Heart left ventricle (tissue), 13 donors: ENCODE measurements around the gene NEK10.

Experiments used
- POLR2A ChIP-seq, 2 donors: fragments of 450-650 bp; IDR thresholded peaks; one replicate each; pipeline ENCODE4 v1.6.1; 2017; ENCODE audit warnings: antibody characterized with exemption in 2 of 2, mild to moderate bottlenecking in 2 of 2, moderate library complexity in 2 of 2
- TF ChIP-seq, protein P1 (sequence below), 12 donors: fragments of 200-600 bp; sonication (generic) in 4 of 12; IDR thresholded peaks; one replicate each; pipeline versions ENCODE4 v1.5.0 to v1.8.0; 2018 to 2022; ENCODE audit warnings: antibody characterized with exemption in 12 of 12, mild to moderate bottlenecking in 5 of 12
- donor health status: ischemic (EF 13 %, LVEDD 7.1; RV severe dilation, severe dysfunction).
- donor health status: DM: no; HTN: yes; CAD: no.
- donor health status: DM: no; HTN: no; CAD: no.
- donor health status: ischemic (EF 25% LVEDD 6.9; RV normal size, moderate dysfunction).
- donor health status: ischemic (EF 25% LVEDD 5.7; RV mildly dilated, moderate dysfunction).
- donor health status: ischemic (EF 35%, LVEDD 5.7; RV mildly dilated, moderate dysfunction).
- donor health status: nonischemic (EF 11% LVEDD 7.7; RV severe dilation, severe dysfunction).
- donor health status: DM: yes; HTN: yes; CAD: no.
- donor health status: PGD.
- donor health status: ischemic (EF 29% LVEDD 5.4; RV normal size, mild dysfunction).
- donor health status: nonischemic (EF 23%, LVEDD 6.1; RV moderate dilation, normal function).

DNA sequence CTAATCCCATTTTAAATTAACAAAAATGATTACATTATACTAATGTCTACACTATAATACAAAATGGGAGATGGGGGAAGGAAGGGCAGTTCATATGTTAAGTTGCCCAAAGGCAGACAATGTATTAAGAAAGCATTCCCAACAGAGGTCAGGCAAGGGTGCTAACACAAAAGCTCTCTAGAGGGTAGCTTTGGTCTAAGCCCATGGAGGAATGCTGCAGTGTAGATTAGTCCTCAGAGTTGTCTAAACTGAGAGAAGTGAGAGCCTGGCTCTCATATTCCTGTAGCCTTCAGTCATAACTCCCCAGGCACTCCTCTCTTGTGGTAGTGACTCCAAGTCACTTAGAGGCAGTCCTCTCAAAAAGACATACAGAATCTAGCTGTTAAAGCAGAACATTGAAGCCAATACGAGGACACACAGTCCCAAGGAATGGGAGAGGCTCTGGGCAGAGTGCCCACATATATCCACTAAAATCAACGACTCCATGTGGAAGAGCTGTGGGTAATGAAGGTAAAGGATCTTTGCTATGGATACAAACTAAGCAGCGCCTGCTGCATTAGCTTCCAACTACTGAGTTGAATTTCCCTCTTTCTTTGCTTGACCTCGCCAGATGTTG is 14.5 kb downstream of the NEK10 start:
- TF ChIP-seq, protein P1, sequence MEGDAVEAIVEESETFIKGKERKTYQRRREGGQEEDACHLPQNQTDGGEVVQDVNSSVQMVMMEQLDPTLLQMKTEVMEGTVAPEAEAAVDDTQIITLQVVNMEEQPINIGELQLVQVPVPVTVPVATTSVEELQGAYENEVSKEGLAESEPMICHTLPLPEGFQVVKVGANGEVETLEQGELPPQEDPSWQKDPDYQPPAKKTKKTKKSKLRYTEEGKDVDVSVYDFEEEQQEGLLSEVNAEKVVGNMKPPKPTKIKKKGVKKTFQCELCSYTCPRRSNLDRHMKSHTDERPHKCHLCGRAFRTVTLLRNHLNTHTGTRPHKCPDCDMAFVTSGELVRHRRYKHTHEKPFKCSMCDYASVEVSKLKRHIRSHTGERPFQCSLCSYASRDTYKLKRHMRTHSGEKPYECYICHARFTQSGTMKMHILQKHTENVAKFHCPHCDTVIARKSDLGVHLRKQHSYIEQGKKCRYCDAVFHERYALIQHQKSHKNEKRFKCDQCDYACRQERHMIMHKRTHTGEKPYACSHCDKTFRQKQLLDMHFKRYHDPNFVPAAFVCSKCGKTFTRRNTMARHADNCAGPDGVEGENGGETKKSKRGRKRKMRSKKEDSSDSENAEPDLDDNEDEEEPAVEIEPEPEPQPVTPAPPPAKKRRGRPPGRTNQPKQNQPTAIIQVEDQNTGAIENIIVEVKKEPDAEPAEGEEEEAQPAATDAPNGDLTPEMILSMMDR (IDR thresholded peaks at IDR 0.05), result no peak
- no peak for TF ChIP-seq POLR2A (IDR thresholded peaks at IDR 0.05)
